KMS-11 (cell line): ENCODE data around the gene MST1.

Source experiments
- H2AFZ ChIP-seq: fragments of 200-600 bp; sonication (generic); 2 replicates; pipeline ENCODE4 v1.6.1; 2016; ENCODE audit warnings: antibody characterized with exemption, mixed run types, low read depth
- H3K27ac ChIP-seq: fragments of 200-600 bp; sonication (generic); 2 replicates; pipeline ENCODE4 v1.6.1; 2016; ENCODE audit warnings: mild to moderate bottlenecking, mixed run types
- H3K27me3 ChIP-seq: fragments of 200-600 bp; sonication (generic); 2 replicates; pipeline ENCODE4 v1.6.1; 2017; ENCODE audit warnings: mild to moderate bottlenecking, low read depth, mixed run types, moderate library complexity; ENCODE audit not compliant: insufficient read depth
- H3K36me3 ChIP-seq: fragments of 200-600 bp; sonication (generic); 2 replicates; pipeline ENCODE4 v1.6.1; 2017; ENCODE audit warnings: mild to moderate bottlenecking, mixed run types; ENCODE audit not compliant: insufficient read depth
- H3K4me1 ChIP-seq: fragments of 200-600 bp; sonication (generic); 2 replicates; pipeline ENCODE4 v1.6.1; 2016; ENCODE audit warnings: mild to moderate bottlenecking, low read depth, mixed run types; ENCODE audit not compliant: poor library complexity, severe bottlenecking
- H3K4me2 ChIP-seq: fragments of 200-600 bp; sonication (generic); 2 replicates; pipeline ENCODE4 v1.7.0; 2016; ENCODE audit warnings: mild to moderate bottlenecking, mixed run types
- H3K4me3 ChIP-seq: fragments of 200-600 bp; sonication (generic); IDR thresholded peaks from 2 replicates; pipeline ENCODE4 v1.6.1; 2017; ENCODE audit warnings: low read depth, low read length, mixed read lengths; ENCODE audit not compliant: insufficient read depth
- H3K79me2 ChIP-seq: fragments of 200-600 bp; sonication (generic); 2 replicates; pipeline ENCODE4 v1.6.1; 2016; ENCODE audit warnings: low read depth, mixed run types; ENCODE audit not compliant: insufficient read depth
- H3K9ac ChIP-seq: fragments of 200-600 bp; sonication (generic); 2 replicates; pipeline ENCODE4 v1.6.1; 2016; ENCODE audit warnings: mild to moderate bottlenecking, mixed run types
- H4K20me1 ChIP-seq: fragments of 200-600 bp; sonication (generic); 2 replicates; pipeline ENCODE4 v1.6.1; 2016; ENCODE audit warnings: mild to moderate bottlenecking, mixed run types; ENCODE audit not compliant: insufficient read depth
- TF ChIP-seq, protein P1 (sequence below): fragments of 200-600 bp; sonication (generic); conservative IDR thresholded peaks from 2 replicates; pipeline ENCODE4 v1.6.1; 2017; ENCODE audit warnings: low read depth, mild to moderate bottlenecking, antibody characterized with exemption, low read length, moderate library complexity, mixed read lengths

Gene MST1

DNA sequence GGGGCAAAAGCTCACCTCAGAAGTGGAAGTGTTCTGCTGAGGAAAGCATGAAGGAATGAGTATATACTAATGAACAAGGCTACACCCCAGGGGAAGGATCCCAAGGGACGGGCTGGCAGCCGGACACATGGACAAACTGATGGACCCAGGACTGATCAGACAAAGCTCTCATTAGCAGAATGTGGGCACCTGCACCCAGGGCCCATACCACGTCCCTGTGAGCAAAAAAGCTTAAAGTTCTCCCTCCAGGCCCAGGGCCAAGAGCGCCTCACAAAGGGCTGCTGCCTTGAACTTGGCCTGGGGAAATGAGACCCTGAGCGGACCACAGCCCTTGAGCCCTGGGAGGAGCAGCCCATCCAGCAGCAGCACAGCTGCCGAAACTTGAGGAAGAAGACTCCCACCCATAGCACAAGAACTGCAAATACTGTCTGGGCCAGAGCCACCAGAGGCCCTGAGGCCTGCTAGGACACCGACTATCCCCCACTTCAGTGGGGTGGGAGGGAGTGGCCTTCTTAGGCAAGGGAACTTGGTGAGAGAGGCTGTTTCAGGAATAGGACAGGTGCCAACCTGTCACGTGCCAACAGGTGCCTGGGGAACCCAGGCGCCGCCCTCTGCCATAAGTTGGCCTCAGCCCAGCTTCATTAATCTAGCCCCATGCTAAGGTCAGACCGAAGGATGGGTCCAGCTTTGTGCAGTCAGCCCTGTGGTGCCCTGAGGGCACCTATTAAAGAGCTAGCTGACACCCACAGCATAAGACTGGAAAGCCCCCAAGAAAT is 36.8 kb upstream of the MST1 start:
- H2AFZ ChIP-seq, result no peak overlapping the region
- no peaks in the 10 kb centered on the region for H3K27me3 ChIP-seq
- H4K20me1 ChIP-seq, result no peaks in the 10 kb centered on the region
- H3K4me1 ChIP-seq, result peaks cover 14% of the 10 kb centered on the region
- H3K36me3 ChIP-seq, result no peaks in the 10 kb centered on the region
- no peak overlapping the region for H3K9ac ChIP-seq
- peaks cover 9% of the 10 kb centered on the region; the same call in 1 of the 2 replicates for H3K79me2 ChIP-seq
- no peak overlapping the region for H3K4me2 ChIP-seq
- H3K27ac ChIP-seq, result peak overlapping the region; percentile 93; the same call in 1 of the 2 replicates
- no peak overlapping the region for H3K4me3 ChIP-seq
- TF ChIP-seq, protein P1, sequence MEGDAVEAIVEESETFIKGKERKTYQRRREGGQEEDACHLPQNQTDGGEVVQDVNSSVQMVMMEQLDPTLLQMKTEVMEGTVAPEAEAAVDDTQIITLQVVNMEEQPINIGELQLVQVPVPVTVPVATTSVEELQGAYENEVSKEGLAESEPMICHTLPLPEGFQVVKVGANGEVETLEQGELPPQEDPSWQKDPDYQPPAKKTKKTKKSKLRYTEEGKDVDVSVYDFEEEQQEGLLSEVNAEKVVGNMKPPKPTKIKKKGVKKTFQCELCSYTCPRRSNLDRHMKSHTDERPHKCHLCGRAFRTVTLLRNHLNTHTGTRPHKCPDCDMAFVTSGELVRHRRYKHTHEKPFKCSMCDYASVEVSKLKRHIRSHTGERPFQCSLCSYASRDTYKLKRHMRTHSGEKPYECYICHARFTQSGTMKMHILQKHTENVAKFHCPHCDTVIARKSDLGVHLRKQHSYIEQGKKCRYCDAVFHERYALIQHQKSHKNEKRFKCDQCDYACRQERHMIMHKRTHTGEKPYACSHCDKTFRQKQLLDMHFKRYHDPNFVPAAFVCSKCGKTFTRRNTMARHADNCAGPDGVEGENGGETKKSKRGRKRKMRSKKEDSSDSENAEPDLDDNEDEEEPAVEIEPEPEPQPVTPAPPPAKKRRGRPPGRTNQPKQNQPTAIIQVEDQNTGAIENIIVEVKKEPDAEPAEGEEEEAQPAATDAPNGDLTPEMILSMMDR, result no peak

DNA sequence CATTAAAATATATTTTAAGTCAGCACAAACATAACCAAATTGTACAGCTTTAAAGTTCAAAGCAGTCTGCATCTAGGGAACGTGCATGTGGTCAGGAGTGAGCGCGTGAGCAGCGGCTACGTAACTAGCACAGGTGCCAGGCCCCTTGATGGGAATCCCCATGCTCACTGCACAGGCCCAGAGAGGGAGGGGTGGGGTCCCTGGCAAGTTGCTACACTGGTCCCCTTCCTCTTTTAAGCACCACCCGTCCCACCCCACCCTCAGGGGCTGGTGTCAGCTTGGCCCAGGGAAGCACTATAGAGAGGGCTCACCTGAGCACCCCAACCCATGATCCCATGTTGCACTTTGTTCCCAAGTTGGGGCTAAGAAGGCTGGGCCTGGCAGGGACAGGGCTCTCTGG is 35.3 kb upstream of the MST1 start:
- Histone ChIP-seq H3K27ac (peak overlapping the region; percentile 93), H3K27me3 (no peaks in the 10 kb centered on the region), H3K36me3 (no peaks in the 10 kb centered on the region), H3K4me3 (no peak overlapping the region), H3K9ac (peak overlapping the region; percentile 91), H3K4me2 (peak overlapping the region; percentile 91), H3K79me2 (peaks cover 9% of the 10 kb centered on the region; the same call in 1 of the 2 replicates), H3K4me1 (peaks cover 14% of the 10 kb centered on the region), H4K20me1 (no peaks in the 10 kb centered on the region), H2AFZ (0 out of 2 replicates have a peak overlapping the region, but pooled peaks have one; percentile 41)
- TF ChIP-seq, protein P1, result no peak

DNA sequence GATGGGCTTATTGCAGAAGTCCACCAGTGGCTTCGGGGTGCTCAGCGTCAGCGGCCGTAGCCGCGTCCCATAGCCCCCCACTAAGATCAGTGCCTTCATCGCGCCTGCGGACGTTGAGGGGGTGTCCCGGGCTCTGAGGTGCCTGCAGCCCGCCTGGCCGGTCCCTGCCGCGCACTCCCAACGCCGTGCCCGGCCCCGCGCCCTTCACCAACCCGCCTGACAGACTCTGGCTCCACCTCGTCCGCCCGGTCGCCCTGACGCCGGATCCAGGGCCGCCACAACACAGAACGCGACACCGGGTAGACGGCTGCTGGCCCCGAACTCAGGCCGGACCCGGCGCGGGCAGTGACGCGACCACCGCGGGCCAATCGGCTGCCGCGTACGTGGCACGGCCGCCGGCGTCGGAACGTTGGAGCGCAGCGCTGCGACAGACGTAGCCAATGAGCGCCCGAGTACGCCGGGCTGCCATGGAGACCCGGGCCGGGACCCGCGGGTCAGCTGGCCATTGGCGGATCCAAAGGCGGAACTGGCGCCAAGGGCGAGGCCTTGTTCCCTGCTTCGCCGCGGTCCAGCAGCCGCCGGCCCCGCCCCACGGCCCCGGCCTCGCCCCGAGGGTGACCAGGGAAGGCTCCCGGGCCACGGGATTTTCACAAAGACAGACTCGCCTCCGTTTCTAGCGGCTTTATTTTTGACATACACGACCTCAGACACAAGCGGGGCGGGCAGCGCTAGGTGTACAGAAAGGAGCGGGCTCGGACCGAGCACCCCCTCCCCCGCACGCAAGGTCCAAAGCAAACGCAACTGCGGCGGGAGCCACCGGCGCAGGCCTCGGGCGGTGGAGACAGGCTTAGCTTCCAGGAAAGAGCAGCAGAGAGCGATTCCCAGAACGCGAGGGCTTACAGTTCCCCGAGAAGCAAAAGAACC is 34.6 kb upstream of the MST1 start, which contains the start of gene GMPPB:
Gene GMPPB, minus strand, starts transcription at position 324 of the 924 bp plus-strand sequence. Its CDS starts 225 bp downstream, at position 99.
- H4K20me1 ChIP-seq, result no peaks in the 10 kb centered on the region
- TF ChIP-seq, protein P1, result no peak
- H3K4me1 ChIP-seq, result peaks cover 14% of the 10 kb centered on the region
- no peak within 1 kb of the TSS for H3K4me3 ChIP-seq
- H3K36me3 ChIP-seq, result no peaks in the 10 kb centered on the region
- peak within 1 kb of the TSS; percentile 91 for H3K4me2 ChIP-seq
- peak within 1 kb of the TSS; percentile 41; the same call in 1 of the 2 replicates for H2AFZ ChIP-seq
- H3K79me2 ChIP-seq, result peaks cover 9% of the 10 kb centered on the region; the same call in 1 of the 2 replicates
- H3K27me3 ChIP-seq, result no peaks in the 10 kb centered on the region
- H3K9ac ChIP-seq, result peak within 1 kb of the TSS; percentile 91
- peak within 1 kb of the TSS; percentile 93 for H3K27ac ChIP-seq

DNA sequence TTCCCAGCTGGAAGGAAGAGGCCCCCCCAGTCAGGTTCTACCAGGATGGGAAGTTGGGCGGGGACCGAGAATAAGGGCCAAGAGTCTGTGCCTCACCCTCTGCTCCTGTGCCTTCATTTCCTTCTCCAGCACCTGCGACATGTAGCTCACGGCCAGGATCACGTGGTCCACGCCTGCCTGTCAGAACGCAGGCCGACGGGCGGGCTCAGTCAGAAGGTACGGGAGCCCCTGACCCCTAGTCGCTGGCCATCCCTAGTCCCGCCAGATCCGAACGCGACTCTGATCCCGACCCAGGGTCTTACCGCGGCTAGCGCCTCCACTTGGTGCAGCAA is 34.0 kb upstream of the MST1 start:
- Histone ChIP-seq H3K36me3 (no peaks in the 10 kb centered on the region), H3K4me2 (peak overlapping the region; percentile 60; the same call in 1 of the 2 replicates), H3K4me3 (no peak overlapping the region), H4K20me1 (no peaks in the 10 kb centered on the region), H3K4me1 (peaks cover 14% of the 10 kb centered on the region), H2AFZ (0 out of 2 replicates have a peak overlapping the region, but pooled peaks have one; percentile 18), H3K27me3 (no peaks in the 10 kb centered on the region), H3K9ac (peak overlapping the region; percentile 91), H3K27ac (peak overlapping the region; percentile 93), H3K79me2 (peaks cover 9% of the 10 kb centered on the region; the same call in 1 of the 2 replicates)
- TF ChIP-seq, protein P1, result no peak
